NCI-H1105 (cell line): ENCODE results near the gene ARHGAP26.

Experiments
- DNase-seq: peaks from one replicate; lab custom pipeline; 2025; lab: John Stamatoyannopoulos, UW

Gene ARHGAP26

GRCh38 chr5:143165049-143165880 is 395.1 kb downstream of the ARHGAP26 start:
- DNase-seq, result no peak

GRCh38 chr5:143166090-143166489 is 395.9 kb downstream of the ARHGAP26 start:
- DNase-seq, result no peak

GRCh38 chr5:143166661-143167420 is 396.7 kb downstream of the ARHGAP26 start:
- DNase-seq, result no peak

GRCh38 chr5:143168171-143168741 is 398.1 kb downstream of the ARHGAP26 start:
- no peak for DNase-seq

- DNase-seq, result no peak
Observed at GRCh38 chr5:143168921-143169810, 399.0 kb downstream of the ARHGAP26 start.

GRCh38 chr5:143170104-143170503 is 399.9 kb downstream of the ARHGAP26 start:
- no peak for DNase-seq

GRCh38 chr5:143170977-143171376 is 400.8 kb downstream of the ARHGAP26 start:
- DNase-seq, result no peak

- no peak for DNase-seq
Observed at GRCh38 chr5:143172739-143173138, 402.6 kb downstream of the ARHGAP26 start.

- no peak for DNase-seq
Observed at GRCh38 chr5:143173139-143173889, 403.1 kb downstream of the ARHGAP26 start.

GRCh38 chr5:143174714-143175398 is 404.7 kb downstream of the ARHGAP26 start:
- no peak for DNase-seq

- no peak for DNase-seq
Observed at GRCh38 chr5:143176048-143176447, 405.9 kb downstream of the ARHGAP26 start.

- DNase-seq, result peak; percentile 80
Observed at GRCh38 chr5:143177263-143177983, 407.2 kb downstream of the ARHGAP26 start.

- DNase-seq, result no peak
Observed at GRCh38 chr5:143179126-143179740, 409.1 kb downstream of the ARHGAP26 start.

GRCh38 chr5:143180751-143181150 is 410.6 kb downstream of the ARHGAP26 start:
- DNase-seq, result no peak

- DNase-seq, result no peak
Observed at GRCh38 chr5:143181173-143181572, 411.0 kb downstream of the ARHGAP26 start.

GRCh38 chr5:143182106-143182505 is 411.9 kb downstream of the ARHGAP26 start:
- DNase-seq, result no peak

- DNase-seq, result no peak
Observed at GRCh38 chr5:143182901-143183820, 413.0 kb downstream of the ARHGAP26 start.

- DNase-seq, result no peak
Observed at GRCh38 chr5:143183989-143184388, 413.8 kb downstream of the ARHGAP26 start.
